Measurements from ENCODE around the gene ABI3. TPM values are rescaled to one million over a fixed set of nuclear protein-coding genes. Genes with fewer than 3 reads are reported as not detected.

The ABI3 gene
- total RNA-seq, 1 donor from 2014 or later = 11.0 TPM

DNA sequence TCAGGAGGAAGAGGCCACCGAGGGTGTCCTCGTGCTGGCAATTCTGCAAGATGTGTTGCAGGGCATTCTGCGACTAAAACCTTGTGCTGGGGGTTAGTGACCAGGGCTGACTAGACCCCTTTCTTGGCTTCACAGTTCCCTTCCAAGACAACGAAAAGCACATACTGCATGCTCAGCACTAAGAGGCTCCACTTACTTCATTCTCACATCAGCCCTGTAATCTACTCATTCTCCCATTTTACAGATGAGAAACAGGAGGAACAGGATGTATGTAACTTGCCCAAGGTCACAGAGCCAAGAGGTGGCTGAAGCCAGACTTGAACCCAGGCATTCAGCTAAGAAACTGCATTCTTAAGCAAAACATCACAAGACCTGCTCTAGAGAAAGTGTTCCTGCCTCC lies 25.4 kb downstream of the ABI3 start:
- Histone ChIP-seq H3K27ac (no peak overlapping the region), H3K4me1 (peaks cover 6% of the 10 kb centered on the region), H3K36me3 (no peaks in the 10 kb centered on the region), H3K27me3 (no peaks in the 10 kb centered on the region), H3K9me3 (no peaks in the 10 kb centered on the region), H3K4me3 (no peak overlapping the region)
- no peak for DNase-seq (ENCODE audit: extremely low spot score in 2 of 2)
- intact Hi-C loops (cut with DNase I) = no loop called here
- TF ChIP-seq POLR2A (IDR thresholded peaks at IDR 0.05) = no peak
- TF ChIP-seq POLR2AphosphoS5 (IDR thresholded peaks at IDR 0.05; ENCODE audit: insufficient read depth in 1 of 2, low read depth in 1 of 2) = no peak
- TF ChIP-seq, protein P1, sequence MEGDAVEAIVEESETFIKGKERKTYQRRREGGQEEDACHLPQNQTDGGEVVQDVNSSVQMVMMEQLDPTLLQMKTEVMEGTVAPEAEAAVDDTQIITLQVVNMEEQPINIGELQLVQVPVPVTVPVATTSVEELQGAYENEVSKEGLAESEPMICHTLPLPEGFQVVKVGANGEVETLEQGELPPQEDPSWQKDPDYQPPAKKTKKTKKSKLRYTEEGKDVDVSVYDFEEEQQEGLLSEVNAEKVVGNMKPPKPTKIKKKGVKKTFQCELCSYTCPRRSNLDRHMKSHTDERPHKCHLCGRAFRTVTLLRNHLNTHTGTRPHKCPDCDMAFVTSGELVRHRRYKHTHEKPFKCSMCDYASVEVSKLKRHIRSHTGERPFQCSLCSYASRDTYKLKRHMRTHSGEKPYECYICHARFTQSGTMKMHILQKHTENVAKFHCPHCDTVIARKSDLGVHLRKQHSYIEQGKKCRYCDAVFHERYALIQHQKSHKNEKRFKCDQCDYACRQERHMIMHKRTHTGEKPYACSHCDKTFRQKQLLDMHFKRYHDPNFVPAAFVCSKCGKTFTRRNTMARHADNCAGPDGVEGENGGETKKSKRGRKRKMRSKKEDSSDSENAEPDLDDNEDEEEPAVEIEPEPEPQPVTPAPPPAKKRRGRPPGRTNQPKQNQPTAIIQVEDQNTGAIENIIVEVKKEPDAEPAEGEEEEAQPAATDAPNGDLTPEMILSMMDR (IDR thresholded peaks at IDR 0.05) = no peak

DNA sequence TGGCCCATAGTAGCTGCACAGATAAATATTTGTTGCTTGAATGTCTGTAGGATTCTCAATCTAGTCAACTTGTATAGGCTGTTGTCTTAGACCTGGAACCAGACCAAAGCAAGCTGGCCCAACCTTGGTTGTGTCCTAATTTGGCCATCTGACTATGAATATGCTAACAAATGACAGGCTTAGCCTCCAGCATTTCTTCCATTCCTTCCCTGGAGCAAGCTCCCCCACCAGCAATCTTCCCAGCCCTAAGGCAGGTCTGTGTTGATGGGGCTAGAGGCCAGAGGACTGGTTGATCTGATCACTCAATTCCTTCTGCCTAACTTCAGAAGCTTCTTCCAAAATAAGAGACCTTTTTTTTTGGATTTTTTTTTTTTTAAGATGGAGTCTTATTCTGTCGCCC lies 29.5 kb downstream of the ABI3 start:
- no peak for DNase-seq (ENCODE audit: extremely low spot score in 2 of 2)
- H3K36me3 ChIP-seq = no peaks in the 10 kb centered on the region
- no peak overlapping the region for H3K4me3 ChIP-seq
- no peak for TF ChIP-seq POLR2A (IDR thresholded peaks at IDR 0.05)
- TF ChIP-seq, protein P1 (IDR thresholded peaks at IDR 0.05) = no peak
- no peak for TF ChIP-seq POLR2AphosphoS5 (IDR thresholded peaks at IDR 0.05; ENCODE audit: insufficient read depth in 1 of 2, low read depth in 1 of 2)
- no peaks in the 10 kb centered on the region for H3K4me1 ChIP-seq
- intact Hi-C loops (cut with DNase I) = no loop called here
- H3K27me3 ChIP-seq = no peaks in the 10 kb centered on the region
- H3K27ac ChIP-seq = no peak overlapping the region
- no peaks in the 10 kb centered on the region for H3K9me3 ChIP-seq

DNA sequence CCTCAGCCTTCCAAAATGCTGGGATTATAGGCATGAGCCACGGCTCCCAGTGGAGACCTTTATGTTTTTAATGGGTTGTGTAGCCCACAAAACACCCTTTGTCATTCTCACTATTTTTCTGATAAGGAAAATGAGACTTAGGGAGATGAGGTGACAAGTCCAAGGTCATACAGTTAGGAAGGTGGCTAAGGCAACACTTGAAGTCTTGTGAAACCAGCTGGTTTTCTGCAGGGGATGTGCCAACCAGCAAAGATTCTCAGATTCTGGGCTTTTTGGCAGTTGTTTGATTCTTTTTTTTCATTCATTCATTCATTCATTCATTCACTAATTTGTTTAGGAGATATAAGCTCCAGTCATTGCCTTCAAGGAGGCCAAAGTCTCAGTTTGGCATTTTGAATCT lies 30.1 kb downstream of the ABI3 start:
- no peaks in the 10 kb centered on the region for H3K9me3 ChIP-seq
- no peaks in the 10 kb centered on the region for H3K27me3 ChIP-seq
- H3K4me3 ChIP-seq = no peak overlapping the region
- TF ChIP-seq, protein P1 (IDR thresholded peaks at IDR 0.05) = no peak
- no peak for TF ChIP-seq POLR2A (IDR thresholded peaks at IDR 0.05)
- TF ChIP-seq POLR2AphosphoS5 (IDR thresholded peaks at IDR 0.05; ENCODE audit: insufficient read depth in 1 of 2, low read depth in 1 of 2) = no peak
- no peaks in the 10 kb centered on the region for H3K36me3 ChIP-seq
- H3K4me1 ChIP-seq = no peaks in the 10 kb centered on the region
- no peak for DNase-seq (ENCODE audit: extremely low spot score in 2 of 2)
- intact Hi-C loops (cut with DNase I) = no loop called here
- H3K27ac ChIP-seq = no peak overlapping the region

DNA sequence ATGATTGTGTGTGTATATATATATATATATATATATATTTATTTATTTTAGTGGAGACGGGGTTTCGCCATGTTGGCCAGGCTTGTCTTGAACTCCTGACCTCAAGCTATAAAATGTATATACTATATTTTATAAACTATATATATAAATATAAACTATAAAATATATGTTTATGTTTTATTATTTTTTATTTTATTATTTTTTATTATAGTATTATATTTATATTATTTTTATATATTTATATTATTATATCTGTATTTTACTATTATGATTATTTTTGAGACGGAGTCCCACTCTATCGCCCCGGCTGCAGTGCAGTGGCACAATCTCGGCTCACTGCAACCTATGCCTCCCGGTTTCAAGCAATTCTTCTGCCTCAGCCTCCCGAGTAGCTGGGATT lies 30.5 kb downstream of the ABI3 start:
- DNase-seq (ENCODE audit: extremely low spot score in 2 of 2) = no peak
- H3K4me3 ChIP-seq = no peak overlapping the region
- intact Hi-C loops (cut with DNase I) = no loop called here
- no peaks in the 10 kb centered on the region for H3K9me3 ChIP-seq
- H3K27me3 ChIP-seq = no peaks in the 10 kb centered on the region
- H3K4me1 ChIP-seq = no peaks in the 10 kb centered on the region
- H3K27ac ChIP-seq = no peak overlapping the region
- no peaks in the 10 kb centered on the region for H3K36me3 ChIP-seq
- TF ChIP-seq, protein P1 (IDR thresholded peaks at IDR 0.05) = no peak
- TF ChIP-seq POLR2A (IDR thresholded peaks at IDR 0.05) (no peak), POLR2AphosphoS5 (IDR thresholded peaks at IDR 0.05; ENCODE audit: insufficient read depth in 1 of 2, low read depth in 1 of 2) (no peak)

DNA sequence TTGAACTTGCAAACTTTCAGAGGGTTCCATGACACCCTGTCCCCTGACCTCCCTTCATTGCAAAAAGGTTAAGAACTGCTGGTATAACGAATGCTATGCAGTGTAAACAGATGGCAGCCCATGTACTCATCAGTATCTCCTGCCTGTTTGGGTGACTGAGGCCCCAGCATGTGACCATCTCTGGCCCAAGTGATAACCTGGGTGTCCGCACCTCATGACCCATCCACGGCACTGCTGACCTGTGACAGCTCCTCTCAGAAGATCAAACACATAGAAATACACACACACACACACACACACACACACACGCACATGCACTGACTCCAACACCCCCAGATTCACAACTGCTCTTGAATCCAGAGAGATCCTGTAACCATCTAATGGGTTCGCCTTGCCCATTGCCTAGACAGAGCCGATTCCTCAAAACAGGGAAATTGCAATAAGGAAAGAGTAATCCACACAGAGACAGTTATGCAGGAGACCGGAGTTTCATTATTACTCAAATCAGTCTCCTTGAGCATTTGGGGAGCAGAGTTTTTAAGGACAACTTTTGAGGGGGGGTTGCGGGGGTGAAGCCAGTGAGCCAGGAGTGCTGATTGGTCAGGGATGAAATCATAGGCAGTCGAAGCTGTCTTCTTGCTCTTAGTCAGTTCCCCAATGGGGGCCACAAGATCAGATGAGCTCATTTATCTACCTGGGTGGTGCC lies 31.3 kb downstream of the ABI3 start:
- H3K36me3 ChIP-seq = no peaks in the 10 kb centered on the region
- no peaks in the 10 kb centered on the region for H3K9me3 ChIP-seq
- H3K27ac ChIP-seq = no peak overlapping the region
- TF ChIP-seq POLR2AphosphoS5 (IDR thresholded peaks at IDR 0.05; ENCODE audit: insufficient read depth in 1 of 2, low read depth in 1 of 2) = no peak
- TF ChIP-seq, protein P1 (IDR thresholded peaks at IDR 0.05) = no peak
- no peak for TF ChIP-seq POLR2A (IDR thresholded peaks at IDR 0.05)
- intact Hi-C loops (cut with DNase I) = no loop called here
- H3K4me3 ChIP-seq = no peak overlapping the region
- no peak for DNase-seq (ENCODE audit: extremely low spot score in 2 of 2)
- H3K27me3 ChIP-seq = no peaks in the 10 kb centered on the region
- no peaks in the 10 kb centered on the region for H3K4me1 ChIP-seq
